ENCODE data around the gene TEN1. TPM values are rescaled to one million over a fixed set of nuclear protein-coding genes. Genes with fewer than 3 reads are reported as not detected.
"Not testable (repeated sequence)": the region's sequence is repeated elsewhere in the genome, so short reads cannot be mapped to it uniquely, and the experiment has no call there.

The TEN1 gene
- total RNA-seq, 1 donor from 2014 or later, result 20.7 TPM

GRCh38 chr17:76024353-76024752 is 45.3 kb downstream of the TEN1 start:
- no peak for DNase-seq (ENCODE audit: low read depth in 2 of 2)

GRCh38 chr17:76025294-76025693 is 46.3 kb downstream of the TEN1 start:
- DNase-seq (ENCODE audit: low read depth in 2 of 2), result no peak

GRCh38 chr17:76026714-76027158 is 47.7 kb downstream of the TEN1 start:
- DNase-seq (ENCODE audit: low read depth in 2 of 2), result no peak

GRCh38 chr17:76027159-76027839 is 48.3 kb downstream of the TEN1 start, which contains the start of gene EVPL:
TSS of gene EVPL (minus strand) at chr17:76027306. CDS start at chr17:76027198, 108 bp downstream.
- no peak for DNase-seq (ENCODE audit: low read depth in 2 of 2)

- peak in 1 of 2 donors; percentile 21 for DNase-seq (ENCODE audit: low read depth in 2 of 2)
Measured at GRCh38 chr17:76032073-76032779, 53.2 kb downstream of the TEN1 start.

GRCh38 chr17:76032780-76033108 is 53.7 kb downstream of the TEN1 start:
- DNase-seq (ENCODE audit: low read depth in 2 of 2), result no peak

- no peak for DNase-seq (ENCODE audit: low read depth in 2 of 2)
Measured at GRCh38 chr17:76033139-76033538, 54.1 kb downstream of the TEN1 start.

- no peak for DNase-seq (ENCODE audit: low read depth in 2 of 2)
Measured at GRCh38 chr17:76034428-76035350, 55.6 kb downstream of the TEN1 start.

GRCh38 chr17:76036497-76037261 is 57.6 kb downstream of the TEN1 start:
- DNase-seq (ENCODE audit: low read depth in 2 of 2), result no peak

- DNase-seq (ENCODE audit: low read depth in 2 of 2), result no peak
Measured at GRCh38 chr17:76038050-76038449, 59.0 kb downstream of the TEN1 start.

- no peak for DNase-seq (ENCODE audit: low read depth in 2 of 2)
Measured at GRCh38 chr17:76039121-76039520, 60.1 kb downstream of the TEN1 start.

- DNase-seq (ENCODE audit: low read depth in 2 of 2), result no peak
Measured at GRCh38 chr17:76040376-76040775, 61.3 kb downstream of the TEN1 start.

GRCh38 chr17:76042868-76043267 is 63.8 kb downstream of the TEN1 start:
- DNase-seq (ENCODE audit: low read depth in 2 of 2), result not testable (repeated sequence)

- not testable (repeated sequence) for DNase-seq (ENCODE audit: low read depth in 2 of 2)
Measured at GRCh38 chr17:76044475-76045007, 65.5 kb downstream of the TEN1 start.

- no peak for DNase-seq (ENCODE audit: low read depth in 2 of 2)
Measured at GRCh38 chr17:76046064-76046463, 67.0 kb downstream of the TEN1 start.

GRCh38 chr17:76048025-76048605 is 69.1 kb downstream of the TEN1 start:
- no peak for DNase-seq (ENCODE audit: low read depth in 2 of 2)

- no peak for DNase-seq (ENCODE audit: low read depth in 2 of 2)
Measured at GRCh38 chr17:76048711-76049110, 69.7 kb downstream of the TEN1 start.

- DNase-seq (ENCODE audit: low read depth in 2 of 2), result no peak
Measured at GRCh38 chr17:76049239-76049638, 70.2 kb downstream of the TEN1 start.

GRCh38 chr17:76049836-76050537 is 70.9 kb downstream of the TEN1 start:
- no peak for DNase-seq (ENCODE audit: low read depth in 2 of 2)

Measured in dermis microvascular lymphatic vessel endothelial cell (primary cell).